Measurements from ENCODE around the gene KCNB1.
A peak's percentile ranks its signal among the peaks of the same experiment; 100 is the strongest.

Gene KCNB1

GRCh38 chr20:49496553-49497397, 14.3 kb upstream of the KCNB1 start:
- Histone ChIP-seq H3K4me1 (ENCODE audit: control insufficient read depth, insufficient read depth, low read length) (no peaks in the 10 kb centered on the region), H3K9me3 (ENCODE audit: control insufficient read depth, insufficient read depth, low read length) (no peaks in the 10 kb centered on the region), H3K9ac (ENCODE audit: low read depth, low read length) (no peak overlapping the region), H3K27me3 (ENCODE audit: control insufficient read depth, insufficient read depth, low read length) (no peaks in the 10 kb centered on the region), H3K4me3 (ENCODE audit: low read depth, low read length) (no peak overlapping the region), H3K36me3 (ENCODE audit: control insufficient read depth, insufficient read depth, low read length) (no peaks in the 10 kb centered on the region)

- Histone ChIP-seq H3K27me3 (ENCODE audit: control insufficient read depth, insufficient read depth, low read length) (no peaks in the 10 kb centered on the region), H3K9ac (ENCODE audit: low read depth, low read length) (no peak overlapping the region), H3K9me3 (ENCODE audit: control insufficient read depth, insufficient read depth, low read length) (no peaks in the 10 kb centered on the region)
Measured at GRCh38 chr20:49496043-49496442, 13.6 kb upstream of the KCNB1 start.

GRCh38 chr20:49490689-49491088, 8.2 kb upstream of the KCNB1 start:
- Histone ChIP-seq H3K4me1 (ENCODE audit: control insufficient read depth, insufficient read depth, low read length) (no peaks in the 10 kb centered on the region), H3K27me3 (ENCODE audit: control insufficient read depth, insufficient read depth, low read length) (peaks cover 6% of the 10 kb centered on the region), H3K4me3 (ENCODE audit: low read depth, low read length) (no peak overlapping the region), H3K36me3 (ENCODE audit: control insufficient read depth, insufficient read depth, low read length) (no peaks in the 10 kb centered on the region), H3K9me3 (ENCODE audit: control insufficient read depth, insufficient read depth, low read length) (no peaks in the 10 kb centered on the region), H3K9ac (ENCODE audit: low read depth, low read length) (no peak overlapping the region)

More at GRCh38 chr20:49496043-49496442, 13.6 kb upstream of the KCNB1 start:
- no peaks in the 10 kb centered on the region for H3K4me1 ChIP-seq (ENCODE audit: control insufficient read depth, insufficient read depth, low read length)
- H3K4me3 ChIP-seq (ENCODE audit: low read depth, low read length), result no peak overlapping the region
- no peaks in the 10 kb centered on the region for H3K36me3 ChIP-seq (ENCODE audit: control insufficient read depth, insufficient read depth, low read length)

- no peaks in the 10 kb centered on the region for H3K9me3 ChIP-seq (ENCODE audit: control insufficient read depth, insufficient read depth, low read length)
- H3K4me3 ChIP-seq (ENCODE audit: low read depth, low read length), result no peak overlapping the region
- no peak overlapping the region for H3K9ac ChIP-seq (ENCODE audit: low read depth, low read length)
- no peaks in the 10 kb centered on the region for H3K36me3 ChIP-seq (ENCODE audit: control insufficient read depth, insufficient read depth, low read length)
- peaks cover 15% of the 10 kb centered on the region for H3K27me3 ChIP-seq (ENCODE audit: control insufficient read depth, insufficient read depth, low read length)
- H3K4me1 ChIP-seq (ENCODE audit: control insufficient read depth, insufficient read depth, low read length), result no peaks in the 10 kb centered on the region
Measured at GRCh38 chr20:49489688-49490087, 7.2 kb upstream of the KCNB1 start.

- Histone ChIP-seq H3K4me3 (ENCODE audit: low read depth, low read length) (no peak overlapping the region), H3K9ac (ENCODE audit: low read depth, low read length) (no peak overlapping the region), H3K36me3 (ENCODE audit: control insufficient read depth, insufficient read depth, low read length) (no peaks in the 10 kb centered on the region), H3K9me3 (ENCODE audit: control insufficient read depth, insufficient read depth, low read length) (no peaks in the 10 kb centered on the region), H3K4me1 (ENCODE audit: control insufficient read depth, insufficient read depth, low read length) (no peaks in the 10 kb centered on the region), H3K27me3 (ENCODE audit: control insufficient read depth, insufficient read depth, low read length) (peaks cover 24% of the 10 kb centered on the region)
Measured at GRCh38 chr20:49486064-49486463, 3.6 kb upstream of the KCNB1 start.

GRCh38 chr20:49485563-49485962, 3.1 kb upstream of the KCNB1 start:
- Histone ChIP-seq H3K4me3 (ENCODE audit: low read depth, low read length) (no peak overlapping the region), H3K36me3 (ENCODE audit: control insufficient read depth, insufficient read depth, low read length) (no peaks in the 10 kb centered on the region), H3K9me3 (ENCODE audit: control insufficient read depth, insufficient read depth, low read length) (no peaks in the 10 kb centered on the region), H3K9ac (ENCODE audit: low read depth, low read length) (no peak overlapping the region), H3K27me3 (ENCODE audit: control insufficient read depth, insufficient read depth, low read length) (peaks cover 24% of the 10 kb centered on the region), H3K4me1 (ENCODE audit: control insufficient read depth, insufficient read depth, low read length) (no peaks in the 10 kb centered on the region)

GRCh38 chr20:49484180-49485140, 2.0 kb upstream of the KCNB1 start:
- Histone ChIP-seq H3K9ac (ENCODE audit: low read depth, low read length) (no peak overlapping the region), H3K27me3 (ENCODE audit: control insufficient read depth, insufficient read depth, low read length) (peaks cover 24% of the 10 kb centered on the region), H3K4me3 (ENCODE audit: low read depth, low read length) (peak overlapping the region; percentile 78), H3K36me3 (ENCODE audit: control insufficient read depth, insufficient read depth, low read length) (no peaks in the 10 kb centered on the region), H3K9me3 (ENCODE audit: control insufficient read depth, insufficient read depth, low read length) (no peaks in the 10 kb centered on the region), H3K4me1 (ENCODE audit: control insufficient read depth, insufficient read depth, low read length) (no peaks in the 10 kb centered on the region)

GRCh38 chr20:49483696-49484123, 1.2 kb upstream of the KCNB1 start:
- no peaks in the 10 kb centered on the region for H3K36me3 ChIP-seq (ENCODE audit: control insufficient read depth, insufficient read depth, low read length)
- H3K27me3 ChIP-seq (ENCODE audit: control insufficient read depth, insufficient read depth, low read length), result peaks cover 24% of the 10 kb centered on the region
- H3K9me3 ChIP-seq (ENCODE audit: control insufficient read depth, insufficient read depth, low read length), result no peaks in the 10 kb centered on the region
- no peak overlapping the region for H3K9ac ChIP-seq (ENCODE audit: low read depth, low read length)
- no peaks in the 10 kb centered on the region for H3K4me1 ChIP-seq (ENCODE audit: control insufficient read depth, insufficient read depth, low read length)
- peak overlapping the region; percentile 79 for H3K4me3 ChIP-seq (ENCODE audit: low read depth, low read length)

GRCh38 chr20:49483018-49483695, 689 bp upstream of the KCNB1 start:
- no peaks in the 10 kb centered on the region for H3K9me3 ChIP-seq (ENCODE audit: control insufficient read depth, insufficient read depth, low read length)

GRCh38 chr20:49482173-49482572, 295 bp downstream of the KCNB1 start:
- H3K27me3 ChIP-seq (ENCODE audit: control insufficient read depth, insufficient read depth, low read length), result peaks cover 24% of the 10 kb centered on the region
- H3K9ac ChIP-seq (ENCODE audit: low read depth, low read length), result no peak overlapping the region
- no peaks in the 10 kb centered on the region for H3K36me3 ChIP-seq (ENCODE audit: control insufficient read depth, insufficient read depth, low read length)
- H3K9me3 ChIP-seq (ENCODE audit: control insufficient read depth, insufficient read depth, low read length), result no peaks in the 10 kb centered on the region
- H3K4me3 ChIP-seq (ENCODE audit: low read depth, low read length), result no peak overlapping the region
- H3K4me1 ChIP-seq (ENCODE audit: control insufficient read depth, insufficient read depth, low read length), result no peaks in the 10 kb centered on the region

More at GRCh38 chr20:49483018-49483695, 689 bp upstream of the KCNB1 start:
- Histone ChIP-seq H3K4me1 (ENCODE audit: control insufficient read depth, insufficient read depth, low read length) (no peaks in the 10 kb centered on the region), H3K27me3 (ENCODE audit: control insufficient read depth, insufficient read depth, low read length) (peaks cover 24% of the 10 kb centered on the region), H3K36me3 (ENCODE audit: control insufficient read depth, insufficient read depth, low read length) (no peaks in the 10 kb centered on the region), H3K4me3 (ENCODE audit: low read depth, low read length) (peak overlapping the region; percentile 79), H3K9ac (ENCODE audit: low read depth, low read length) (no peak overlapping the region)

GRCh38 chr20:49481116-49481515, 1.4 kb downstream of the KCNB1 start:
- Histone ChIP-seq H3K27me3 (ENCODE audit: control insufficient read depth, insufficient read depth, low read length) (peaks cover 22% of the 10 kb centered on the region), H3K36me3 (ENCODE audit: control insufficient read depth, insufficient read depth, low read length) (no peaks in the 10 kb centered on the region), H3K9me3 (ENCODE audit: control insufficient read depth, insufficient read depth, low read length) (no peaks in the 10 kb centered on the region), H3K4me1 (ENCODE audit: control insufficient read depth, insufficient read depth, low read length) (no peaks in the 10 kb centered on the region), H3K9ac (ENCODE audit: low read depth, low read length) (no peak overlapping the region), H3K4me3 (ENCODE audit: low read depth, low read length) (no peak overlapping the region)

Data from iPS-15b (cell line).